Pancreas (tissue), 10 donors: ENCODE measurements around the gene CD34. TPM values are rescaled to one million over a fixed set of nuclear protein-coding genes. Genes with fewer than 3 reads are reported as not detected.

Source experiments
- ATAC-seq, 4 donors: fragments of 200-7000 bp; cut with Tn5 transposase; one replicate each; pipeline versions ENCODE4 v1.8.0 to v1.9.1; 2020; ENCODE audit warnings: mild to moderate bottlenecking in 4 of 4, moderate library complexity in 4 of 4
- DNase-seq, 6 donors: peaks; one replicate each; pipeline ENCODE4 v3.0.0-alpha.2; 2020
- FAIRE-seq: peaks from 2 replicates; lab custom pipeline; 2012; peaks lifted over from hg19 to GRCh38; lab: Jason Lieb, UNC
- H3K27ac ChIP-seq, 4 donors: fragments of 200-600 bp; sonication (generic); 1 replicate in 3 of 4; 2 replicates in 1 of 4; pipeline versions ENCODE4 v1.5.0 to v1.8.0; 2020
- H3K27me3 ChIP-seq, 4 donors: fragments of 200-600 bp; one replicate each; pipeline ENCODE4 v1.8.0; 2021
- H3K36me3 ChIP-seq, 3 donors: fragments of 200-600 bp; sonication (generic) in 1 of 3; one replicate each; pipeline versions ENCODE4 v1.5.0 to v1.8.0; 2020 to 2021
- H3K4me1 ChIP-seq, 3 donors: fragments of 200-600 bp; one replicate each; pipeline ENCODE4 v1.8.0; 2021
- H3K4me3 ChIP-seq, 4 donors: fragments of 200-600 bp; sonication (generic) in 2 of 4; one replicate each; pipeline versions ENCODE4 v1.5.0 to v1.8.0; 2020 to 2021
- H3K9me3 ChIP-seq, 4 donors: fragments of 200-600 bp; one replicate each; pipeline ENCODE4 v1.8.0; 2021
- CTCF ChIP-seq, 4 donors: fragments of 200-600 bp; sonication (generic) in 3 of 4; IDR thresholded peaks; one replicate each; pipeline versions ENCODE4 v1.5.0 to v1.8.0; 2021; ENCODE audit warnings: antibody characterized with exemption in 4 of 4
- WGBS, 2 donors: extraction: QIAGEN DNeasy Blood & Tissue Kit; methylation state at CpG; one replicate each; pipeline ENCODE4 v1.1.7; 2013; 5-methylcytosine and 5-hydroxymethylcytosine counted together
- intact Hi-C, 3 donors: fragments of 100-400 bp; cut with DNase I; formaldehyde crosslinking; loops; one replicate each; pipeline versions ENCODE4 v1.11.1 to v1.14.2; 2022
- polyA plus RNA-seq, 2 donors: library from polyadenylated mRNA; stranded (reverse); fragments of 200-250 nt; gene quantifications; one replicate each; pipeline ENCODE4 v1.2.3, GENCODE V29; 2013
- total RNA-seq, 6 donors: library from RNA; stranded (reverse); fragmentation: NEBNext Ultra II Directional in 4 of 6; extraction: Animal tissue kit (Norgen Biotek cat#: 25700) in 4 of 6; gene quantifications; one replicate each; pipeline versions ENCODE4 v1.2.1 to v1.2.4, GENCODE V29; 2021 to 2023
- donor health status: healthy with polysubstance abuse.
- donor health status: DM: no; HTN: no; CAD: no; lungs with moderate emphysema.
- donor health status: DM: no; HTN: no; CAD: no.
- donor health status: control.
- donor health status: control.
- donor health status: Bipolar disorder and iron deficiency.
- donor health status: DM: yes; HTN: yes; CAD: no.
- donor health status: DM: no; HTN: no; CAD: no.
- donor health status: DM: no; HTN: no; CAD: no.
- donor health status: DM: yes; HTN: yes; CAD: no.

Gene CD34
- total and polyA plus RNA-seq, 8 donors: 5.2 to 11.9 (median 8.1) TPM

- no peaks in the 10 kb centered on the region for H3K9me3 ChIP-seq
- intact Hi-C loops: no loop called here
- no peak overlapping the region for H3K4me3 ChIP-seq
- DNase-seq: no peak
- peaks cover 0 to 9% (median 0%) of the 10 kb centered on the region in 3 donors for H3K4me1 ChIP-seq
- no peaks in the 10 kb centered on the region for H3K36me3 ChIP-seq
- TF ChIP-seq CTCF (IDR thresholded peaks at IDR 0.05): no peak
- no peak for ATAC-seq
- WGBS, 2 donors: 66 to 71% methylated on average over 9 of the region's 9 CpGs
- no peaks in the 10 kb centered on the region for H3K27me3 ChIP-seq
- peak overlapping the region in 1 of 4 donors; percentile 33 for H3K27ac ChIP-seq
- no peak for FAIRE-seq
Observed at GRCh38 chr1:207861442-207862177, 49.3 kb downstream of the CD34 start.

GRCh38 chr1:207860531-207860930, 50.4 kb downstream of the CD34 start:
- intact Hi-C loops: no loop called here
- Histone ChIP-seq H3K36me3 (no peaks in the 10 kb centered on the region), H3K9me3 (no peaks in the 10 kb centered on the region), H3K4me3 (no peak overlapping the region), H3K27me3 (no peaks in the 10 kb centered on the region), H3K27ac (no peak overlapping the region), H3K4me1 (peaks cover 0 to 9% (median 0%) of the 10 kb centered on the region in 3 donors)
- no peak for ATAC-seq
- DNase-seq: no peak
- TF ChIP-seq CTCF (IDR thresholded peaks at IDR 0.05): no peak
- FAIRE-seq: no peak
- WGBS, 2 donors: 90 to 93% methylated on average over 5 of the region's 5 CpGs

- H3K27me3 ChIP-seq: no peaks in the 10 kb centered on the region
- FAIRE-seq (no peak), DNase-seq (no peak), ATAC-seq (no peak)
- WGBS, 2 donors: 75 to 77% methylated on average over 4 of the region's 4 CpGs
- H3K27ac ChIP-seq: no peak overlapping the region
- no peaks in the 10 kb centered on the region for H3K9me3 ChIP-seq
- H3K4me1 ChIP-seq: peaks cover 0 to 9% (median 0%) of the 10 kb centered on the region in 3 donors
- intact Hi-C loops: no loop called here
- no peak for TF ChIP-seq CTCF (IDR thresholded peaks at IDR 0.05)
- no peak overlapping the region for H3K4me3 ChIP-seq
- H3K36me3 ChIP-seq: no peaks in the 10 kb centered on the region
Observed at GRCh38 chr1:207858806-207859205, 52.1 kb downstream of the CD34 start.

GRCh38 chr1:207858281-207858680, 52.6 kb downstream of the CD34 start:
- FAIRE-seq (no peak), DNase-seq (no peak), ATAC-seq (no peak)
- WGBS, 2 donors: 83 to 84% methylated on average over 1 of the region's 1 CpG
- intact Hi-C loops: no loop called here
- Histone ChIP-seq H3K27me3 (no peaks in the 10 kb centered on the region), H3K27ac (no peak overlapping the region), H3K36me3 (no peaks in the 10 kb centered on the region), H3K4me3 (no peak overlapping the region), H3K9me3 (no peaks in the 10 kb centered on the region), H3K4me1 (peaks cover 0 to 12% (median 0%) of the 10 kb centered on the region in 3 donors)
- TF ChIP-seq CTCF (IDR thresholded peaks at IDR 0.05): no peak

GRCh38 chr1:207857447-207857846, 53.5 kb downstream of the CD34 start:
- ATAC-seq (no peak), FAIRE-seq (no peak), DNase-seq (no peak)
- no peak overlapping the region for H3K27ac ChIP-seq
- intact Hi-C loops: no loop called here
- no peak for TF ChIP-seq CTCF (IDR thresholded peaks at IDR 0.05)
- 87 to 88% methylated on average over 7 of the region's 7 CpGs for WGBS, 2 donors
- H3K9me3 ChIP-seq: no peaks in the 10 kb centered on the region
- no peaks in the 10 kb centered on the region for H3K36me3 ChIP-seq
- H3K27me3 ChIP-seq: no peaks in the 10 kb centered on the region
- H3K4me1 ChIP-seq: peaks cover 0 to 14% (median 0%) of the 10 kb centered on the region in 3 donors
- H3K4me3 ChIP-seq: no peak overlapping the region
